Activated CD4-positive, alpha-beta T cell treated with anti-CD3 and anti-CD28 coated beads, Interleukin-2, amount 50 U/mL, for 16 hours (primary cell): ENCODE data around the gene GOLIM4.

ENCODE experiments used
- DNase-seq: peaks from one replicate; pipeline ENCODE4 v3.0.0-alpha.2; 2020

GOLIM4 gene

DNA sequence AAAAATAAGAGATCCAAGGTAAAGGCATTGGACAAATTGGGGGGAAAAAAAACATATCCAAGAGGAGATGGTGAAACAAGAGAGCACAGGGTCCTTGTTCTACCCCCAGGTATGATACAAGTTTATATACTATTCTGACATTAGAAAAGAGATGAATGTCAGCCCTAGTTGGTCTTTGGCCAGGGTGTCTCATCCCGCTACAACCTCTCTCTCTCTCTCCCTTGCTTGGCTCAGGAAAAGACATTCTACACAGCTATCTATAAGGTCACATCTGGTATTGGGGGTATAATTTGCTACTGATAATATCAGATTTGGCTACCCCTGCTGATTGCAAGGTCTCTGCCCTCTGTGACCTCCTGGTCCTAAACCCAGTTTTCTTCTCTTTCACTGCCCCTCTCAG, 117.2 kb downstream of the GOLIM4 start:
- no peak for DNase-seq

DNA sequence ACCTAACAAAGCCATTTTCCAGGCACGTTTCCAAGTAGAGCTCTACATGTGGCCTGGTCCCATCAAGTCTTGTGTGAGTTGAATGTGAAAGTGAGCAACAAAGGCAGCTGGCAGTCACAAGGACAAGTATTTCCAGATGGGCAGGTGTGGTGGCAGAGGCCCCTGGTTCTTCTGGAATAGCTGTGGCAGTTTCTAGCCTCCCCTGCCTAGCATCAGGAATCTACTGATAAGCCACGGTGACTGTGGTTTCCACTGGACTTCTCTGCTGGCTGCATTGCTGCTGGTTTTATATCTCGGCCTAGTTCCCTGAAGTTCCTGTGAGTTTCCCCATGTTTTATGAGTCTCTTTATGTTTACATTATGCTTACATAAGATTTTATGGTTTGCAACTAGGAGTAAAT, 117.7 kb downstream of the GOLIM4 start:
- DNase-seq, result no peak

DNA sequence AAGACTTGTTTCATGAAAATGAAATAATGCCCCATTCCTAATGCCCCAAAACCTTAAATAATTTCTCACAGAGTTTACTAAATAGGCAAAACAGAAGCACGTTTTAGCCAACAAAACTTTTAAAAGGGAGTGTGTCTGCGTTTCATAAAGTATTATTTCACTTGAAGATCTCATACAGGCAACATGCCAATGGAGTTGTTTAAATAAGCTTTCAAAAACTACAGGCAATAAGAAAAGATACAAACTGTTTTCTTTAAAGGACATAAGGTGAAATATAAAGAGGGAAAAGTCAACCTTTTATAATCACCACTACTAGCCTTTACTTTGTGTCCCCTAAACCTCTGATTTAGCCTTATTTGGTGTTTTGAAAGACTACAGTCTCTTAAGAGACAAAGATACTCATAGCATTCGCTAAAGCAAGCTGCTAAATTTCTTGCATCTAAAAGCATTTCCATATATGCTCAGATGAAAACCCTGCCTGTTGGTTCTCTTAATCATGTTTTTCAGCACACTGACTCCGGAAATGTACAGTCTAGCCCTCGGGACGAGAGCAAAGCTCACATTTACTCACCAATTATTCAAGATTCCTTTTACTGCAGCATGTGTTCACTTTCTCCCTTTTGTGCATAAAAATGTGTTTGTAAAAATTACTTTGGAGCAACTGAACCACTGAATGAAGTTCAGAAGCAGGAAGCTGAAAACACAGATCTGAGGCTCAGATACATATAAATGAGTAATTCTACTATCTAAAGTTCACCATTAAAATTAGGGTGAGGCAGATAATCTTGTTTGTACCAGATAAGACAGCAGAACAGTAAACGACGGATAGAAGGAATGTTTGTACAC, 119.0 kb downstream of the GOLIM4 start:
- no peak for DNase-seq

DNA sequence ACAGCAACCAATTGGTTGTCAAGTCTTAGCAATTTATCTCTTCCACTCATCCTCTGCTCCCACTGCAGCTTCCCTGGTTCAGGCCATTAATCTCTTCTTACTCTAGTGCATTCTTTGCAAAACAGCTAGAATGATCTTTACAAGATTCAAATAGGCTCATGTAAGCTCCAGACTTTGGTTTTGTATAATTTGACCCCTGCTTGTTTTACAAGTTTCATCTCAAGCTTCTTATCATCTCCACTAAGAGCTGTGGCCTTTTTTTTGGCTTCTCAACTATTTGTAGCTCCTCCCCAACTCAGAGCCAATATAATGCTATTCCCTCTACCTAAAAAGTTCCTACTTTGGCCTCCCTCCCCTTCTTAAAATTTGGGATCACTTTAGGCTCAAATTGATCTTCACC, 121.8 kb downstream of the GOLIM4 start:
- no peak for DNase-seq

DNA sequence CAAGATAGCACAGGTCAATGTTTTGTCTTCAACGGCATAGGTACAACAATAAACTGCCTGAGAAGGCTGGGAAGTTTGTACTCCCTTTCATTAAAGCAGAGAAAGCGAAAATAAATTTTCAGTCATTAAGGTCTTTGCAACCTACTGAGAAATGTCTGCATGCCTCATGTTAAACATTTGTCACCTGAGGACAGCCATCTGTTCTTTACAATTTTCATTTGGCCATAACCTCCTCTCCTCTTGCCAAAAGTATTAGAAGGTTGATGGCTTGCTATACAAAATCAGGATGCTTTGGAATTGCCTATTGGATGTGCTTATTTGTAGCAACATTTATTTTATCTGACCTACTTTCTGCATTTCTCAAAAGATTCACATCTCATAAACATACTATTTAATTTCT, 122.7 kb downstream of the GOLIM4 start:
- no peak for DNase-seq

DNA sequence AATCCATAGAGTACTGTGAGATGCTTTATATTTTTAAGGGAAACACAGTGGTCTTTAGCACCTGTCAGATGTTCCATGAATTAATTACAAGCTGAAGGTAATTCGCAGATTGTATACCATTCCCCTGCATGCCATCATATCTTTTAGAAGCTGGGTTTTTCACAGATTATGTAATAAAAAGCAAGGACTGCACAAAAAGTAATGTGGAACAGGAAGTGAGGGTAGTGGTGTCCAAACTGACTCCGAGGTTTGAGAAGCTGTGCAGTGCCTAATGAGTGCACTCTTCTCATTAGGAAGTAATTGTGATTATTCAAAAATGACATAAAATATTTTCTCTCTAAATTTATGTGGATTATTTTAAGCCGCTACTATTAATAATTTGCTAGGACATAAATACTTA, 123.2 kb downstream of the GOLIM4 start:
- no peak for DNase-seq

DNA sequence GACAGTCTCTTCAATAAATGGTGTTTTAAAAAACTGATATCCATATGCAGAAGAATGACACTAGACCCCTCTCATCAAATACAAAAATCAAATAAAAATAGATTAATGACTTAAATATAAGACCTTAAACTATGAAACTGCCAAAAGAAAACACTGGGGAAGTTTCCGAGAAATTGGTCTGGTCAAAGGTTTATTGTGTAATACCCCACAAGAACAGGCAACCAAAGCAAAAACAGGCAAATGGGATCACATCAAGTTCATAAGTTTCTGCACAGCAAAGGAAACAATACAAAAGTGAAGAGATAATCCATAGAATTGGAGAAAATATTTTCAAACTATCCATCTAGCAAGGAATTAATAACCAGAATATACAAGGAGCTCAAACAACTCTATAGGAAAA, 126.2 kb downstream of the GOLIM4 start:
- DNase-seq, result no peak

DNA sequence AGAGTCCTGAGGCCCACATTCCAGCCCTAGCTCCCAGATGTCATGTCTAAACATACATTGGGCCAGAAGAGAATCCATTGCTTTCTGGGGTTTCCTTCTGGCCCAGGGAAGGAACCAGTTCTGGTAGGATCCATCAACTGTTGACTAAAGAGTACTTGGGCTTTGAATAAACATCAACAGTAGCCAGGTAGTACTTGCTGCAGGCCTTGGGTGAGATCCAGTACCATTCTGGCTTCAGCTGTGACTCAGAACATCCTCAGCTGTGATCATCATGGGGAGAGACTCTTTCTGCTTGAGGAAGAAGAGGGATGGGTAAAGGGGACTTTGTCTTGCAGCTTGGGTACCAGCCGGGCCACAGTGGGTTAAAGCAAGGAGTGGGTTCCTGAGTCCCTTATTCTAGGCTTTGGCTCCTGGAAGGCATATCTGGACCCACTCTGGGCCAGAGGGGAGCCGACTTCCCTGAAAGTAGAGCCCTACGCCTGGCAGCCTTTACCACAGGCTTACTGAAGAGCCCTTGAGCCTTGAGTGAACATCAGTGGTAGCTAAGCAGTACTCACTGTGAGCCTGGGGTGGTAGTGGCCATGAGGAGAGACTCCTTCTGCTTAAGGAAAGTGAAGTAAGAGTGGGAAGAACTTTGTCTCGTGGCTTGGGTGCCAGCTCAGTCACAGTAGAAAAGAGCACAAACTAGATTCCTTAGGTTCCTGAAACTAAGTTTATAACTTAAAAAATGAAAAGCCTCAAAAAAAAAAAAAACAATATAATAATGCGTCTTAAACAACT, 128.3 kb downstream of the GOLIM4 start:
- DNase-seq, result no peak
